Measurements from ENCODE around the gene PPIL4. TPM values are rescaled to one million over a fixed set of nuclear protein-coding genes. Genes with fewer than 3 reads are reported as not detected.
A peak's percentile ranks its signal among the peaks of the same experiment; 100 is the strongest.
"Not testable (repeated sequence)": the region's sequence is repeated elsewhere in the genome, so short reads cannot be mapped to it uniquely, and the experiment has no call there.

The PPIL4 gene
- total RNA-seq, 1 experiment from 2014 or later = 27.0 TPM

- no peak for DNase-seq
- H3K4me3 ChIP-seq = no peak overlapping the region
Observed at GRCh38 chr6:149476789-149477455, 68.9 kb downstream of the PPIL4 start.

GRCh38 chr6:149474108-149474935 lies 71.5 kb downstream of the PPIL4 start:
- no peaks in the 10 kb centered on the region for H3K27me3 ChIP-seq
- no peak overlapping the region for H3K4me3 ChIP-seq
- H3K9me3 ChIP-seq = no peaks in the 10 kb centered on the region
- no peak for DNase-seq
- no peaks in the 10 kb centered on the region for H3K36me3 ChIP-seq

More at GRCh38 chr6:149476789-149477455, 68.9 kb downstream of the PPIL4 start:
- Histone ChIP-seq H3K9me3 (no peaks in the 10 kb centered on the region), H3K27me3 (no peaks in the 10 kb centered on the region), H3K36me3 (no peaks in the 10 kb centered on the region)

- DNase-seq = peak; percentile 76
- Histone ChIP-seq H3K9me3 (no peaks in the 10 kb centered on the region), H3K4me3 (no peak overlapping the region), H3K36me3 (no peaks in the 10 kb centered on the region), H3K27me3 (no peaks in the 10 kb centered on the region)
Observed at GRCh38 chr6:149473080-149474052, 72.5 kb downstream of the PPIL4 start.

GRCh38 chr6:149472241-149472640 lies 73.6 kb downstream of the PPIL4 start:
- no peaks in the 10 kb centered on the region for H3K36me3 ChIP-seq
- H3K9me3 ChIP-seq = no peaks in the 10 kb centered on the region
- DNase-seq = no peak
- no peaks in the 10 kb centered on the region for H3K27me3 ChIP-seq
- no peak overlapping the region for H3K4me3 ChIP-seq

GRCh38 chr6:149471801-149472200 lies 74.0 kb downstream of the PPIL4 start:
- Histone ChIP-seq H3K9me3 (no peaks in the 10 kb centered on the region), H3K4me3 (no peak overlapping the region), H3K36me3 (no peaks in the 10 kb centered on the region), H3K27me3 (no peaks in the 10 kb centered on the region)
- no peak for DNase-seq

- no peak for DNase-seq
- H3K36me3 ChIP-seq = no peaks in the 10 kb centered on the region
Observed at GRCh38 chr6:149470948-149471347, 74.9 kb downstream of the PPIL4 start.

GRCh38 chr6:149468179-149468578 lies 77.7 kb downstream of the PPIL4 start:
- Histone ChIP-seq H3K4me3 (no peak overlapping the region), H3K27me3 (no peaks in the 10 kb centered on the region), H3K36me3 (no peaks in the 10 kb centered on the region), H3K9me3 (no peaks in the 10 kb centered on the region)
- DNase-seq = no peak

More at GRCh38 chr6:149470948-149471347, 74.9 kb downstream of the PPIL4 start:
- no peaks in the 10 kb centered on the region for H3K27me3 ChIP-seq
- H3K4me3 ChIP-seq = no peak overlapping the region
- no peaks in the 10 kb centered on the region for H3K9me3 ChIP-seq

- Histone ChIP-seq H3K9me3 (no peaks in the 10 kb centered on the region), H3K4me3 (no peak overlapping the region), H3K36me3 (no peaks in the 10 kb centered on the region), H3K27me3 (no peaks in the 10 kb centered on the region)
- no peak for DNase-seq
Observed at GRCh38 chr6:149467265-149467664, 78.6 kb downstream of the PPIL4 start.

GRCh38 chr6:149464411-149464810 lies 81.4 kb downstream of the PPIL4 start:
- H3K9me3 ChIP-seq = no peaks in the 10 kb centered on the region
- H3K27me3 ChIP-seq = no peaks in the 10 kb centered on the region

GRCh38 chr6:149463781-149464180 lies 82.1 kb downstream of the PPIL4 start:
- Histone ChIP-seq H3K27me3 (no peaks in the 10 kb centered on the region), H3K9me3 (no peaks in the 10 kb centered on the region), H3K4me3 (no peak overlapping the region), H3K36me3 (no peaks in the 10 kb centered on the region)
- no peak for DNase-seq

More at GRCh38 chr6:149464411-149464810, 81.4 kb downstream of the PPIL4 start:
- Histone ChIP-seq H3K36me3 (no peaks in the 10 kb centered on the region), H3K4me3 (no peak overlapping the region)
- peak; percentile 37 for DNase-seq

GRCh38 chr6:149462712-149463111 lies 83.1 kb downstream of the PPIL4 start:
- not testable (repeated sequence) for H3K4me3 ChIP-seq, H3K9me3 ChIP-seq, H3K27me3 ChIP-seq, H3K36me3 ChIP-seq, DNase-seq

- DNase-seq = no peak
- no peaks in the 10 kb centered on the region for H3K9me3 ChIP-seq
- H3K36me3 ChIP-seq = no peaks in the 10 kb centered on the region
- no peak overlapping the region for H3K4me3 ChIP-seq
- H3K27me3 ChIP-seq = no peaks in the 10 kb centered on the region
Observed at GRCh38 chr6:149461670-149462069, 84.2 kb downstream of the PPIL4 start.

GRCh38 chr6:149460249-149460648 lies 85.6 kb downstream of the PPIL4 start:
- H3K9me3 ChIP-seq, H3K27me3 ChIP-seq, H3K4me3 ChIP-seq, DNase-seq, H3K36me3 ChIP-seq: not testable (repeated sequence)

GRCh38 chr6:149459761-149460160 lies 86.1 kb downstream of the PPIL4 start:
- Histone ChIP-seq H3K9me3 (no peaks in the 10 kb centered on the region), H3K36me3 (no peaks in the 10 kb centered on the region), H3K27me3 (no peaks in the 10 kb centered on the region), H3K4me3 (no peak overlapping the region)
- no peak for DNase-seq

- no peak for DNase-seq
- no peaks in the 10 kb centered on the region for H3K36me3 ChIP-seq
- H3K9me3 ChIP-seq = no peaks in the 10 kb centered on the region
- no peak overlapping the region for H3K4me3 ChIP-seq
- H3K27me3 ChIP-seq = no peaks in the 10 kb centered on the region
Observed at GRCh38 chr6:149458806-149459205, 87.0 kb downstream of the PPIL4 start.

GRCh38 chr6:149458196-149458595 lies 87.6 kb downstream of the PPIL4 start:
- H3K4me3 ChIP-seq = no peak overlapping the region
- peak; percentile 36 for DNase-seq
- no peaks in the 10 kb centered on the region for H3K9me3 ChIP-seq
- H3K27me3 ChIP-seq = no peaks in the 10 kb centered on the region
- H3K36me3 ChIP-seq = no peaks in the 10 kb centered on the region

Data from MG63 (cell line).